GM23248 (cell line): ENCODE measurements around the gene KRTAP10-11.

Source experiments
- EZH2 ChIP-seq: fragments of 200-600 bp; sonication (generic); IDR thresholded peaks from 2 replicates; pipeline ENCODE4 v1.6.1; 2018; ENCODE audit warnings: antibody characterized with exemption, mild to moderate bottlenecking; ENCODE audit not compliant: insufficient read depth, poor library complexity, severe bottlenecking
- EZH2phosphoT487 ChIP-seq: fragments of 200-600 bp; sonication (generic); IDR thresholded peaks from 2 replicates; pipeline ENCODE4 v1.6.1; 2018; ENCODE audit warnings: antibody characterized with exemption, moderate library complexity, mild to moderate bottlenecking, low read depth; ENCODE audit not compliant: insufficient read depth

- TF ChIP-seq EZH2 (no peak), EZH2phosphoT487 (no peak)
These were observed 12.3 kb downstream of the KRTAP10-11 start for GRCh38 chr21:44658541-44658910.
